GM19023 (cell line): ENCODE measurements around the gene ACOXL.

ENCODE experiments used
- ATAC-seq: cut with Tn5 transposase; IDR thresholded peaks from one replicate; pipeline ENCODE4 v1.9.1; 2021; ENCODE audit warnings: mild to moderate bottlenecking, moderate library complexity; ENCODE audit not compliant: unreplicated experiment

ACOXL gene

GRCh38 chr2:110718382-110718781 is 14.0 kb upstream of the ACOXL start:
- ATAC-seq, result no peak

GRCh38 chr2:110718990-110719389 is 13.4 kb upstream of the ACOXL start:
- ATAC-seq, result no peak

GRCh38 chr2:110720547-110720946 is 11.8 kb upstream of the ACOXL start:
- no peak for ATAC-seq

DNA sequence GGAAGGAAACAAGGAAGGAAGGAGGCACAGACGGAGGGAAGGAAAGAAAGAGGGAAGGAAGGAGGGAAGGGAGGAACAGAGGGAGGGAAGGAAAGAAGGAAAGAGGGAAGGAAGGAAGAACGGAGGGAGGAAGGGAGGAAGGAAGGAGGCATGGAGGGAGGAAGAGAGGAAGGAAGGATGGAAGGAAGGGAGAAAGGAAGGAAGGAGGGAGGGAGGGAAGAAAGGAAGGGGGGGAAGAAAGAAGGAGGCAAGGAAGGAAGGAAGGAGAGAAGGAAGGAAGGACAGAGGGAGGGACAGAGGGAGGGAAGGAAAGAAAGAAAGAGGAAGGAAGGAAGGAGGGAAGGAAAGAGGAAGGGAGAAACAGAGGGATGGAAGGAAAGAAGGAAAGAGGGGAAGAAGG is 7.6 kb upstream of the ACOXL start:
- ATAC-seq, result no peak

DNA sequence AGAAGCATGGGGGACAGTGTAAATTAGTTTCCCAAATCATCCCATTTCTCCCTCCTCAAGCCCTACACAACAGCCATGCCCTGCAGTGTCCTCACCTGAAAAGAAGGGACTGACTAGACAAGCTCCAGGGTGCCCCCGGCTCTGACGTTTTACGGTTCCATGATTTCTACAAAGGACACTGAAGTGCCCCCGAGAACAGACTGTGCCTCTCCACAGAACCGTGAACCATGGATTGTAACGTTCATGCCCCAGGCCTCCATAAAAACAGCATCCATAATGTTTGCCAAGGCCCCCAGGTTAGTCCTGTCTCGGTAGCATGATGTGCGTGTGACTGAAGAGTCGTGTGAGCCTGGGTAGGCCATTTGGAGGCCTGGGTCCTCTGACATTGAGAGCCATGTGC is 7.0 kb upstream of the ACOXL start:
- ATAC-seq, result no peak

DNA sequence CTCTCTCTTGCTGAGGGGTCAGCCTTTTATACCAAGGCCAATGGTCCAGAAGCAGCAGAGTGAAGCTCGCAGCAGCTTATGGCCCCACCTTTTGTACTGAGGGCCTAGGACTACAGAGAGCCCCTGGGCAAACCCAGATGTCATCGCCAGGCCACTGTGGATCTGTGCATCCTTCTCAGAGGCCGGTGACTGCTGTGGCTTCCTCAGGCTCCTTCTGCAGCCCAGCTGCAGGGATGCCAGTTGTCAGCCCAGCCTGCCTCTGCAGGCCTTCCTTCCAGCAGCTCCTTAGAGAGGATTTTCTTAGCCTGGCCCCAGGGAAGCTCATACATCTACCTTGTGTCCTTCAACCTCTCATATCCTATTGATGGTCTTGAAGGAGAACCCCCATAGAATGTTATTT is 6.5 kb upstream of the ACOXL start:
- no peak for ATAC-seq

GRCh38 chr2:110726285-110726684 is 6.1 kb upstream of the ACOXL start:
- no peak for ATAC-seq

DNA sequence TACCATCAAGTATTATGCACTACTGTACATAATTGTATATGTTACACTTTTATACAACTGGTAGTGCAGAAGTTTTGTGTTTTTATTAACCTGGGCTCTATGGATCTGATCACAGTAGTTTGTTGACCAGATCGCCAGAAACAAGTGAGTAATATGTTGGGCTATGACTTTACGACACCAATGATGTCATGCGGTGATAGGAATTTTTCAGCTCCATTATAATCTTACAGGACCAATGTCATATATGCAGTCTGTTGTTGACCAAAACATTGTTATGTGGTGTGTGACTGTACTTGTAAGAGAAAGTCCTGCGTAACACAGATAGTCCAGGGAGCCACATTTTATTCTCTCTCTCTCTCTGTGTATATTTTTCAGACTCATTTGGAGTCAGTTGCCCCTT is 4.5 kb upstream of the ACOXL start:
- ATAC-seq, result no peak

- ATAC-seq, result no peak
Measured at GRCh38 chr2:110729106-110729505, 3.3 kb upstream of the ACOXL start.

DNA sequence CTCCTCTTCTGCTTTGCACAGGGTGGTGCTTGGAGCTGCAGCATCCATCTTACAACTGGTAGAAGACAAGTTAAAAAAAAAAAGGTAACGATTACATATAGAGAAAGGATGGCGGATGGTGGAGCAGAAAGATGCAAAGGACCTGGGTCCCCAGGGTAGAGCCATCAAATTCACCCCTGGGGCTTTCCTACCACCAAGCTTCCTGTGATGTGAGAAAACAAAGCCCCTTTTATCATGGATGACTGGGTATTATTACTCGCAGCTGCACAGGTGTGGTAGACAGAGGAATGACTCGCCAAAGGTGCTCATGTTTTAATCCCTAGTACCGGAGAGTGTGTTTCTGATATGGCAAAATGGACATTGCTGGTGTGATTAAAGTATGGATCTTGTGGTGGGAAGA is 1.3 kb upstream of the ACOXL start:
- no peak for ATAC-seq

DNA sequence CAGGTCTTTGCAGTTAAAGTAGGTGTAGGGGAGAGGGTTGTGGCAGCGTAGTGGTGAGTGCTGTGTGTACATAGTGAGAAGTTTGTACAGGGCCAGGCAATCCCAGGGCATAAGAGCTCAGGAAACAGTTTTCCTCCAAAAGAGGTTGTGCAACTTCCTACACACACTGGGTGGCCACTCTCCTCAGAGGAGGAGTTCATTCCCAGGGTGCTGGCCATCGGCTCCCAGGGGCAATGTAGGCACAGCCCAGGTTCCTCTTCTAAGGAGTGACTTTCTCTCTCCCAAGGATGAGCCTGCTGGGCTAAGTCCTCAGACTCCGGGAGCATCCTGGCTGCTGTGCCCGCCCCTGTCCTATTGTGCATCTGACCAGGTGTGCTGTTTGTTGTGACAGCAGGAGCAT is 3.0 kb downstream of the ACOXL start:
- no peak for ATAC-seq

DNA sequence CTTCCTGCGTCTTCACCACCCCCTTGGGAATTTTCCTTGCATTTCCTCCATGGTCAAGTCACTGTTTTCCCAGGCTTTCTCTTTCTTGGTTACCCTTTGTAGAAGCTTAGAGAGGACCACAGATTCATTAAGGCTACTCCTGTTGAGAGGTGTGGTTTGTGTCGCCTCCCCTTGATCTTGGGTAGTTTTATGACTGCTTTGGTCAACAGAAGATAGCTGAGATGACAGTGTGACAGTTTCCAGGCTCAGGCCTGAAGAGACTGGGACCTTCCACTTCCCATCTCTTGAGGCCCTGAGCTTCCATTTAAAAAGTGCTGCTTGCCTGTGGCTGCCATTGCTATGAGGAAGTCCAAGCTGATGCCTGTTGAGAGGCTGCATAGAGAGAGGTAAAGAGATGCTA is 5.4 kb downstream of the ACOXL start:
- no peak for ATAC-seq

DNA sequence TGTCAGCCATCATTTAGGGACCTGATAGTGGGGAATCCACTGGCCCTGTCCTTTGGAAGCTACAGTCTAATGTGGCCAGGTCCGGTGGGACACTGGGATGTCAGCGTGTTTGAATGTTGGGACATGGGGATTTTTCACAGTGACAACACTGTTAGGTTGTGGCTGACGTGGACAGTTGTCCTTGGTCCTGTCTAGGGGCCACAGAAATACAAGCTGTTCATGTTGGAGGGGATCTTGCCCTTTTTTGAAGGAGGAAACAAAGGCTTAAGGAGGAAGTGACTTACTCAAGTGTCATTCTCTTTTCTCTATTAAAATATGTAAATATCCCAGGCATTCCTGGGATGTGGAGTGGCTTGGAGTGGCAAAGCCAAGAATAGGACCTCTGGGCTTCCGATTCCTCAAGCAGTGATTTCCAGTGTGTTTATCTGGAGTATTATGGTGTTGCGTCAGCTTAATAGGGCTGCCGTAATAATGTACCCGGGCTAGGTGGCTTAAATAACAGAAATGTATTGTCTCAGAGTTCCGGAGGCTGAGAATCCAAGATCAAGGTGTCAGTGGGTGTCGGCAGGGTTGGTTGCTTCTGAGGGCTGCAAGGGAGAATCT is 8.5 kb downstream of the ACOXL start:
- ATAC-seq, result no peak

GRCh38 chr2:110741491-110741980 is 9.2 kb downstream of the ACOXL start:
- ATAC-seq, result no peak

GRCh38 chr2:110742412-110742811 is 10.0 kb downstream of the ACOXL start:
- ATAC-seq, result no peak

GRCh38 chr2:110743600-110743999 is 11.2 kb downstream of the ACOXL start:
- no peak for ATAC-seq

DNA sequence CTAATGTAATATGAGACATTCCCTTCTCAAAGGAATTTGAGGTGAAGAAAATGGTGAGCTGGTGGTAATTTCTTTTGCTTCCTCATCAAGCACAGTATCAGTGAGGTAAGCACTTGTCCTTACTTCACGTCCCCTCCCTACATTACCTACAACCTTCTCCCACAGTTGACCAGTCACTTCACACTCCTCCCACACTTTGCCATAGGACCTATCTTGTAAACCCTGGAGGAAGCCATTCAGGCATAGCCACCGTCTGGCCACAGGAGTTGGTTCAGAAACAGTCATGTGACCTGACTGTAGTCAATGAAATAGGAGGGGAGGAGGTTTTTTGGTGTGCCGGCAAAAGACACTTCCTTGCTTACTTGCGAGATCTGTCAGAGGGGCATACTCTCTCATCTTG is 12.1 kb downstream of the ACOXL start:
- no peak for ATAC-seq

DNA sequence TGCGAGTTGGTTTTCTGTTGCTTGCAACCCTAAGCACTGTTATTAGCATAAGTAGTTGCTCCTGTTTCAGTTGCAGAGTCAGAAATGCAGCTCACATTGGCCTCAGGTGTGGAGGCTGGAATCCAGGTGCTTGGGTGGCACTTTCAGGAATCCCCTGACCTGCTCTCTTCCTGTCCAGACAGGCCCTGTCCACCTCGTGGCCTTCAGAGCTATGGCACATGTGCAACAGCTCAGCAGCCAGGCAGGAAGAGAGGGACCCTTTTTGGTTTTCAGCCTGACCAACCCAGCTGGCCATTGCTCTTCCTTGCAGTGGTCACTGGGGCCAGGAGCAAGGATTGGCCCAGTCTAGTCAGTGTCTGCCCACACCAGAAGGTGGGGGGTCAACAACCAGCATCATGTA is 12.7 kb downstream of the ACOXL start:
- no peak for ATAC-seq

- no peak for ATAC-seq
Measured at GRCh38 chr2:110746586-110747521, 14.5 kb downstream of the ACOXL start.

GRCh38 chr2:110747522-110748488 is 15.4 kb downstream of the ACOXL start:
- no peak for ATAC-seq

DNA sequence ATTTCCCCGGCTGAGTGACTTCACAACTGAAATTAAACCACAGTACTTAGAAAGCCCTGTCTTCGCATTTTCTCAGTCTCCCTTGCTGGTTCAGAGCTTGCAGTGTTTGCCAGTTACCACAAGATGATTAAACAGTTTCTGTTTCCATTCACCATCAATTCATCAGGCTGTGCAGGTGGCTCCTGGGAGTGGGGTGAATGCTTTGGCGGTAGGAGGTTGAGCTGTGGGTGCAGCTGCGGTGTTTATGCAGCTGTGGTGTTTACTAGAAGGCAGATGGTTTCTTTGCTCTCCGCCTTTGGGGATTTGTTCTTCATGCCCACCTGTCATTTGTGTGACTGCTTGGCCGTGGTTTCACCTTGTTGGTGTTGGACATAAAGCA is 16.1 kb downstream of the ACOXL start:
- ATAC-seq, result peak; percentile 94
